ENCODE results near the gene ZC3H13.

ZC3H13 gene

DNA sequence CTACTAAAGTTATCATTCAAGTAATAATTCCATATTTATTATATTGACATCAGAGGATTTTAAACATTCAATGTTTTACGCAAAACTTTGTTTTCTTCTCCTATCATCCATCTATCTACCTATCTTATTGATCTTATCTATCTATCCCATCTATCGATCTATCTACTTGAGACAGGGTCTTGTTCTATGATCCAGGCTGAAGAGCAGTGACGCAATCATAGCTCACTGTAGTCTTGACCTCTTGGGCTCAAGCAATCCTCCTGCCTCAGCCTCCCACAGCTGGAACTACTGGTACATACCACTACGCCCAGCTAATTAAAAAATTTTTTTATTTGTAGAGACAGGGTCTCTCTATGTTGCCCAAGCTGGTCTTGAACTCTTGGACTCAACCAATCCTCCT, 27.4 kb downstream of the ZC3H13 start:
- no peaks in the 10 kb centered on the region for H4K20me1 ChIP-seq (ENCODE audit: insufficient read depth, low read length)
- no peaks in the 10 kb centered on the region for H3K9me2 ChIP-seq (replicated peaks; ENCODE audit: insufficient read depth, low read length)
- no peak overlapping the region for H3K4me2 ChIP-seq (ENCODE audit: low read depth, low read length)
- H3K4me1 ChIP-seq (ENCODE audit: low read length), result no peaks in the 10 kb centered on the region
- no peak overlapping the region for H3K27ac ChIP-seq (ENCODE audit: low read length)
- H3K36me3 ChIP-seq (replicated peaks; ENCODE audit: insufficient read depth, low read length), result no peaks in the 10 kb centered on the region
- H3K27me3 ChIP-seq (replicated peaks; ENCODE audit: insufficient read depth, low read length), result no peaks in the 10 kb centered on the region
- no peak overlapping the region for H3K4me3 ChIP-seq (ENCODE audit: low read length)
- H3K9ac ChIP-seq (ENCODE audit: low read length), result no peak overlapping the region
- no peaks in the 10 kb centered on the region for H3F3A ChIP-seq (ENCODE audit: insufficient read depth, low read length)
- peaks cover 4% of the 10 kb centered on the region; the same call in 1 of the 2 replicates for H3K79me2 ChIP-seq (ENCODE audit: low read length)
- DNase-seq, result no peak
- no peak overlapping the region for H2AFZ ChIP-seq (ENCODE audit: low read length)
- no peaks in the 10 kb centered on the region for H3K9me3 ChIP-seq (replicated peaks; ENCODE audit: insufficient read depth, low read length)
- TF ChIP-seq EZH2phosphoT487 (IDR thresholded peaks at IDR 0.05; ENCODE audit: low read length) (no peak), EZH2 (optimal IDR thresholded peaks at IDR 0.05; ENCODE audit: low read depth, low read length) (no peak)
- TF ChIP-seq, protein P1, sequence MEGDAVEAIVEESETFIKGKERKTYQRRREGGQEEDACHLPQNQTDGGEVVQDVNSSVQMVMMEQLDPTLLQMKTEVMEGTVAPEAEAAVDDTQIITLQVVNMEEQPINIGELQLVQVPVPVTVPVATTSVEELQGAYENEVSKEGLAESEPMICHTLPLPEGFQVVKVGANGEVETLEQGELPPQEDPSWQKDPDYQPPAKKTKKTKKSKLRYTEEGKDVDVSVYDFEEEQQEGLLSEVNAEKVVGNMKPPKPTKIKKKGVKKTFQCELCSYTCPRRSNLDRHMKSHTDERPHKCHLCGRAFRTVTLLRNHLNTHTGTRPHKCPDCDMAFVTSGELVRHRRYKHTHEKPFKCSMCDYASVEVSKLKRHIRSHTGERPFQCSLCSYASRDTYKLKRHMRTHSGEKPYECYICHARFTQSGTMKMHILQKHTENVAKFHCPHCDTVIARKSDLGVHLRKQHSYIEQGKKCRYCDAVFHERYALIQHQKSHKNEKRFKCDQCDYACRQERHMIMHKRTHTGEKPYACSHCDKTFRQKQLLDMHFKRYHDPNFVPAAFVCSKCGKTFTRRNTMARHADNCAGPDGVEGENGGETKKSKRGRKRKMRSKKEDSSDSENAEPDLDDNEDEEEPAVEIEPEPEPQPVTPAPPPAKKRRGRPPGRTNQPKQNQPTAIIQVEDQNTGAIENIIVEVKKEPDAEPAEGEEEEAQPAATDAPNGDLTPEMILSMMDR (IDR thresholded peaks at IDR 0.05; ENCODE audit: low read length), result no peak

DNA sequence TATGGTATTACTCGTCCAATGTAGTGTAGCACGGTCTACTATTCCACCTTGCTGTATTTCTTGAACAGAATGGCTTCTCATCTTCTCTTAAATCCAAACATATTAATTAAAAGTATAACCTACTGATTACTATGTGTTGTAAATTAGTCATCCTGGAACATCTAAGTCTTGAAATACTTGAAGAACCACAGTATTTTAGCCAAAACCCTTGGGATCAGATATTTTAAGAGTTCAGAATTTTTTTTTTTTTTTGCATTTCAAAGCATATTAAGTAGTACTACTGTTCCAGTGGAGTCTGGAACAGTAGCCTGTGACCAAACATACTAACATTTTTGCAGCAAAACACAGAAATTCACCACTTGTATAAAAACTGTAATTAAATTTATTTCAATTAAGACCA, 30.1 kb downstream of the ZC3H13 start:
- Histone ChIP-seq H3K9ac (ENCODE audit: low read length) (no peak overlapping the region), H3K4me3 (ENCODE audit: low read length) (no peak overlapping the region), H3K9me2 (replicated peaks; ENCODE audit: insufficient read depth, low read length) (no peaks in the 10 kb centered on the region), H3K27ac (ENCODE audit: low read length) (no peak overlapping the region), H2AFZ (ENCODE audit: low read length) (no peak overlapping the region), H3K79me2 (ENCODE audit: low read length) (no peaks in the 10 kb centered on the region), H4K20me1 (ENCODE audit: insufficient read depth, low read length) (no peaks in the 10 kb centered on the region), H3K4me2 (ENCODE audit: low read depth, low read length) (no peak overlapping the region), H3K9me3 (replicated peaks; ENCODE audit: insufficient read depth, low read length) (no peaks in the 10 kb centered on the region), H3F3A (ENCODE audit: insufficient read depth, low read length) (no peaks in the 10 kb centered on the region), H3K36me3 (replicated peaks; ENCODE audit: insufficient read depth, low read length) (no peaks in the 10 kb centered on the region), H3K27me3 (replicated peaks; ENCODE audit: insufficient read depth, low read length) (no peaks in the 10 kb centered on the region), H3K4me1 (ENCODE audit: low read length) (no peaks in the 10 kb centered on the region)
- no peak for DNase-seq
- TF ChIP-seq EZH2 (optimal IDR thresholded peaks at IDR 0.05; ENCODE audit: low read depth, low read length) (no peak), EZH2phosphoT487 (IDR thresholded peaks at IDR 0.05; ENCODE audit: low read length) (no peak)
- TF ChIP-seq, protein P1 (IDR thresholded peaks at IDR 0.05; ENCODE audit: low read length), result no peak

DNA sequence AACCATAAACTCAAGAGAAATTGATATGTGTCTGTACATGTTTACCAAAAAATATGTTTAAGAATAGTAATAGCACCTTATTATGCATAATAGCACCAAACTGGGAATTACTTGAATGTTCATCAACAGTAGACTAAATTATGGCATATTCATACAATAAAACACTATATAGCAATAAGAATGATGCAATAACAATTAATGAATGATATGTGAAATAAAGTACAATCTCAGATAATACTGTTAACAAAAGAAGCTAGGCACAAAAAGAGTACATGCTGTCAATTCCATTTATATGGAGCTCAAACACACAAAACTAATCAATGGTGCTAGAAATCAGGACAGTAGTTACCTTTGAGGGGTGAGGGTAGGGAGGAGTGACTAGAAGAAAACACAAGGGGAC, 36.3 kb downstream of the ZC3H13 start:
- TF ChIP-seq, protein P1 (IDR thresholded peaks at IDR 0.05; ENCODE audit: low read length), result no peak
- no peak for TF ChIP-seq EZH2 (optimal IDR thresholded peaks at IDR 0.05; ENCODE audit: low read depth, low read length)
- no peak for TF ChIP-seq EZH2phosphoT487 (IDR thresholded peaks at IDR 0.05; ENCODE audit: low read length)
- no peak for DNase-seq
- H3K9ac ChIP-seq (ENCODE audit: low read length), result no peak overlapping the region
- H3K27ac ChIP-seq (ENCODE audit: low read length), result no peak overlapping the region
- no peaks in the 10 kb centered on the region for H3K36me3 ChIP-seq (replicated peaks; ENCODE audit: insufficient read depth, low read length)
- H3K27me3 ChIP-seq (replicated peaks; ENCODE audit: insufficient read depth, low read length), result no peaks in the 10 kb centered on the region
- no peaks in the 10 kb centered on the region for H3K79me2 ChIP-seq (ENCODE audit: low read length)
- H3K4me3 ChIP-seq (ENCODE audit: low read length), result no peak overlapping the region
- H3K4me2 ChIP-seq (ENCODE audit: low read depth, low read length), result no peak overlapping the region
- H3F3A ChIP-seq (ENCODE audit: insufficient read depth, low read length), result no peaks in the 10 kb centered on the region
- H2AFZ ChIP-seq (ENCODE audit: low read length), result no peak overlapping the region
- no peaks in the 10 kb centered on the region for H3K9me3 ChIP-seq (replicated peaks; ENCODE audit: insufficient read depth, low read length)
- H3K9me2 ChIP-seq (replicated peaks; ENCODE audit: insufficient read depth, low read length), result no peaks in the 10 kb centered on the region
- no peaks in the 10 kb centered on the region for H3K4me1 ChIP-seq (ENCODE audit: low read length)
- H4K20me1 ChIP-seq (ENCODE audit: insufficient read depth, low read length), result no peaks in the 10 kb centered on the region
